ENCODE measurements around the gene KRTAP10-11. TPM values are rescaled to one million over a fixed set of nuclear protein-coding genes. Genes with fewer than 3 reads are reported as not detected.

KRTAP10-11 gene
- total and polyA plus RNA-seq, 2 experiments from 2014 or later, result not detected

DNA sequence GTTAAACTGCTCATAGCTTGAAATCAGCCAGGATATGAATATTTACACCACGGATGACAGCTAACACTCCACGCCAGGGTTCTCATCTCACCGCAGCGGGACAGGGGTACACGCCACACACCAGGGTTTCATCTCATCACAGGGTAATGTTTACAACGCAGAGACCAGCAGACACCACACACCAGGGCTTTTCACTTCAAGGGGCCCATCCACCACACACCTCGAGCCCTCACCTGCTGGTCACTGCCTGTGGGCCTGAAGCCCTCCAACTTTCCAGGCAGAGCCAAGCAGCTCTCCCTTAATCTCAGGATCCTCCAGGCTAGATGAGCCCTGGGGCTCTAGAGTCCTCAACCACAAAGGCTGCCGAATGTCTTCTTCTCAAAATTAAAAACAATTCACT, 49.4 kb downstream of the KRTAP10-11 start:
- H3K9me3 Mint-ChIP-seq, result peaks cover 19% of the 10 kb centered on the region; the same call in 2 of the 3 replicates
- Histone ChIP-seq H4K20me1 (replicated peaks; ENCODE audit: insufficient read depth) (no peaks in the 10 kb centered on the region), H3K9me2 (ENCODE audit: insufficient read depth) (no peaks in the 10 kb centered on the region), H3K4me1 (ENCODE audit: insufficient read depth) (peaks cover 11% of the 10 kb centered on the region; the same call in 1 of the 2 replicates), H3K79me2 (replicated peaks; ENCODE audit: insufficient read depth) (no peaks in the 10 kb centered on the region), H3F3A (replicated peaks; ENCODE audit: low read depth) (no peaks in the 10 kb centered on the region), H3K4me2 (no peak overlapping the region), H3K4me3 (no peak overlapping the region), H3K27me3 (ENCODE audit: insufficient read depth) (no peaks in the 10 kb centered on the region), H2AFZ (no peak overlapping the region), H3K27ac (ENCODE audit: low read depth) (no peak overlapping the region), H3K36me3 (ENCODE audit: insufficient read depth) (no peaks in the 10 kb centered on the region; the same call in 1 of the 2 replicates)
- no peak for DNase-seq (ENCODE audit: low spot score)
- no peak overlapping the region for H3K4me3 Mint-ChIP-seq
- TF ChIP-seq NANOG (IDR thresholded peaks at IDR 0.05; ENCODE audit: borderline replicate concordance), result no peak
- TF ChIP-seq ZNF331 (CRISPR knock-in tag; IDR thresholded peaks at IDR 0.05; ENCODE audit: low read depth), result no peak
- no peak for TF ChIP-seq ZNF114 (CRISPR knock-in tag; IDR thresholded peaks at IDR 0.05)
- TF ChIP-seq CTCF (conservative IDR thresholded peaks at IDR 0.05; ENCODE audit: low read depth in 2 of 2), result no peak
- TF ChIP-seq, protein P1, sequence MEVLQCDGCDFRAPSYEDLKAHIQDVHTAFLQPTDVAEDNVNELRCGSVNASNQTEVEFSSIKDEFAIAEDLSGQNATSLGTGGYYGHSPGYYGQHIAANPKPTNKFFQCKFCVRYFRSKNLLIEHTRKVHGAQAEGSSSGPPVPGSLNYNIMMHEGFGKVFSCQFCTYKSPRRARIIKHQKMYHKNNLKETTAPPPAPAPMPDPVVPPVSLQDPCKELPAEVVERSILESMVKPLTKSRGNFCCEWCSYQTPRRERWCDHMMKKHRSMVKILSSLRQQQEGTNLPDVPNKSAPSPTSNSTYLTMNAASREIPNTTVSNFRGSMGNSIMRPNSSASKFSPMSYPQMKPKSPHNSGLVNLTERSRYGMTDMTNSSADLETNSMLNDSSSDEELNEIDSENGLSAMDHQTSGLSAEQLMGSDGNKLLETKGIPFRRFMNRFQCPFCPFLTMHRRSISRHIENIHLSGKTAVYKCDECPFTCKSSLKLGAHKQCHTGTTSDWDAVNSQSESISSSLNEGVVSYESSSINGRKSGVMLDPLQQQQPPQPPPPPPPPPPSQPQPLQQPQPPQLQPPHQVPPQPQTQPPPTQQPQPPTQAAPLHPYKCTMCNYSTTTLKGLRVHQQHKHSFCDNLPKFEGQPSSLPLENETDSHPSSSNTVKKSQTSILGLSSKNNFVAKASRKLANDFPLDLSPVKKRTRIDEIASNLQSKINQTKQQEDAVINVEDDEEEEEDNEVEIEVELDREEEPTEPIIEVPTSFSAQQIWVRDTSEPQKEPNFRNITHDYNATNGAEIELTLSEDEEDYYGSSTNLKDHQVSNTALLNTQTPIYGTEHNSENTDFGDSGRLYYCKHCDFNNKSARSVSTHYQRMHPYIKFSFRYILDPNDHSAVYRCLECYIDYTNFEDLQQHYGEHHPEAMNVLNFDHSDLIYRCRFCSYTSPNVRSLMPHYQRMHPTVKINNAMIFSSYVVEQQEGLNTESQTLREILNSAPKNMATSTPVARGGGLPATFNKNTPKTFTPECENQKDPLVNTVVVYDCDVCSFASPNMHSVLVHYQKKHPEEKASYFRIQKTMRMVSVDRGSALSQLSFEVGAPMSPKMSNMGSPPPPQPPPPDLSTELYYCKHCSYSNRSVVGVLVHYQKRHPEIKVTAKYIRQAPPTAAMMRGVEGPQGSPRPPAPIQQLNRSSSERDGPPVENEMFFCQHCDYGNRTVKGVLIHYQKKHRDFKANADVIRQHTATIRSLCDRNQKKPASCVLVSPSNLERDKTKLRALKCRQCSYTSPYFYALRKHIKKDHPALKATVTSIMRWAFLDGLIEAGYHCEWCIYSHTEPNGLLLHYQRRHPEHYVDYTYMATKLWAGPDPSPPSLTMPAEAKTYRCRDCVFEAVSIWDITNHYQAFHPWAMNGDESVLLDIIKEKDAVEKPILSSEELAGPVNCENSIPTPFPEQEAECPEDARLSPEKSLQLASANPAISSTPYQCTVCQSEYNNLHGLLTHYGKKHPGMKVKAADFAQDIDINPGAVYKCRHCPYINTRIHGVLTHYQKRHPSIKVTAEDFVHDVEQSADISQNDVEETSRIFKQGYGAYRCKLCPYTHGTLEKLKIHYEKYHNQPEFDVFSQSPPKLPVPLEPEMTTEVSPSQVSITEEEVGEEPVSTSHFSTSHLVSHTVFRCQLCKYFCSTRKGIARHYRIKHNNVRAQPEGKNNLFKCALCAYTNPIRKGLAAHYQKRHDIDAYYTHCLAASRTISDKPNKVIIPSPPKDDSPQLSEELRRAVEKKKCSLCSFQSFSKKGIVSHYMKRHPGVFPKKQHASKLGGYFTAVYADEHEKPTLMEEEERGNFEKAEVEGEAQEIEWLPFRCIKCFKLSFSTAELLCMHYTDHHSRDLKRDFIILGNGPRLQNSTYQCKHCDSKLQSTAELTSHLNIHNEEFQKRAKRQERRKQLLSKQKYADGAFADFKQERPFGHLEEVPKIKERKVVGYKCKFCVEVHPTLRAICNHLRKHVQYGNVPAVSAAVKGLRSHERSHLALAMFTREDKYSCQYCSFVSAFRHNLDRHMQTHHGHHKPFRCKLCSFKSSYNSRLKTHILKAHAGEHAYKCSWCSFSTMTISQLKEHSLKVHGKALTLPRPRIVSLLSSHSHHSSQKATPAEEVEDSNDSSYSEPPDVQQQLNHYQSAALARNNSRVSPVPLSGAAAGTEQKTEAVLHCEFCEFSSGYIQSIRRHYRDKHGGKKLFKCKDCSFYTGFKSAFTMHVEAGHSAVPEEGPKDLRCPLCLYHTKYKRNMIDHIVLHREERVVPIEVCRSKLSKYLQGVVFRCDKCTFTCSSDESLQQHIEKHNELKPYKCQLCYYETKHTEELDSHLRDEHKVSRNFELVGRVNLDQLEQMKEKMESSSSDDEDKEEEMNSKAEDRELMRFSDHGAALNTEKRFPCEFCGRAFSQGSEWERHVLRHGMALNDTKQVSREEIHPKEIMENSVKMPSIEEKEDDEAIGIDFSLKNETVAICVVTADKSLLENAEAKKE (CRISPR knock-in tag; IDR thresholded peaks at IDR 0.05), result no peak
- TF ChIP-seq EZH2 (IDR thresholded peaks at IDR 0.05; ENCODE audit: low read depth, unreplicated experiment), result no peak
- TF ChIP-seq, protein P2, sequence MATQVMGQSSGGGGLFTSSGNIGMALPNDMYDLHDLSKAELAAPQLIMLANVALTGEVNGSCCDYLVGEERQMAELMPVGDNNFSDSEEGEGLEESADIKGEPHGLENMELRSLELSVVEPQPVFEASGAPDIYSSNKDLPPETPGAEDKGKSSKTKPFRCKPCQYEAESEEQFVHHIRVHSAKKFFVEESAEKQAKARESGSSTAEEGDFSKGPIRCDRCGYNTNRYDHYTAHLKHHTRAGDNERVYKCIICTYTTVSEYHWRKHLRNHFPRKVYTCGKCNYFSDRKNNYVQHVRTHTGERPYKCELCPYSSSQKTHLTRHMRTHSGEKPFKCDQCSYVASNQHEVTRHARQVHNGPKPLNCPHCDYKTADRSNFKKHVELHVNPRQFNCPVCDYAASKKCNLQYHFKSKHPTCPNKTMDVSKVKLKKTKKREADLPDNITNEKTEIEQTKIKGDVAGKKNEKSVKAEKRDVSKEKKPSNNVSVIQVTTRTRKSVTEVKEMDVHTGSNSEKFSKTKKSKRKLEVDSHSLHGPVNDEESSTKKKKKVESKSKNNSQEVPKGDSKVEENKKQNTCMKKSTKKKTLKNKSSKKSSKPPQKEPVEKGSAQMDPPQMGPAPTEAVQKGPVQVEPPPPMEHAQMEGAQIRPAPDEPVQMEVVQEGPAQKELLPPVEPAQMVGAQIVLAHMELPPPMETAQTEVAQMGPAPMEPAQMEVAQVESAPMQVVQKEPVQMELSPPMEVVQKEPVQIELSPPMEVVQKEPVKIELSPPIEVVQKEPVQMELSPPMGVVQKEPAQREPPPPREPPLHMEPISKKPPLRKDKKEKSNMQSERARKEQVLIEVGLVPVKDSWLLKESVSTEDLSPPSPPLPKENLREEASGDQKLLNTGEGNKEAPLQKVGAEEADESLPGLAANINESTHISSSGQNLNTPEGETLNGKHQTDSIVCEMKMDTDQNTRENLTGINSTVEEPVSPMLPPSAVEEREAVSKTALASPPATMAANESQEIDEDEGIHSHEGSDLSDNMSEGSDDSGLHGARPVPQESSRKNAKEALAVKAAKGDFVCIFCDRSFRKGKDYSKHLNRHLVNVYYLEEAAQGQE (IDR thresholded peaks at IDR 0.05; ENCODE audit: unreplicated experiment), result no peak
- TF ChIP-seq CREB1 (CRISPR knock-in tag; IDR thresholded peaks at IDR 0.05; ENCODE audit: low read depth), result no peak
- no peak for TF ChIP-seq JUNB (IDR thresholded peaks at IDR 0.05; ENCODE audit: unreplicated experiment)
- TF ChIP-seq STAT1 (IDR thresholded peaks at IDR 0.05; ENCODE audit: unreplicated experiment), result no peak
- no peak for ATAC-seq
- H3K4me1 Mint-ChIP-seq, result peaks cover 45% of the 10 kb centered on the region
- no peak overlapping the region for H3K27ac Mint-ChIP-seq
- peaks cover 17% of the 10 kb centered on the region; the same call in 1 of the 3 replicates for H3K36me3 Mint-ChIP-seq (ENCODE audit: low read depth)
- H3K27me3 Mint-ChIP-seq (ENCODE audit: insufficient read depth, low read depth, poor library complexity), result peaks cover 14% of the 10 kb centered on the region

All from GM23338 (cell line).